ENCODE measurements around the gene GRIN2A. TPM values are rescaled to one million over a fixed set of nuclear protein-coding genes. Genes with fewer than 3 reads are reported as not detected.

Gene GRIN2A
- polyA plus RNA-seq, 1 donor from 2014 or later = 0.11 TPM

DNA sequence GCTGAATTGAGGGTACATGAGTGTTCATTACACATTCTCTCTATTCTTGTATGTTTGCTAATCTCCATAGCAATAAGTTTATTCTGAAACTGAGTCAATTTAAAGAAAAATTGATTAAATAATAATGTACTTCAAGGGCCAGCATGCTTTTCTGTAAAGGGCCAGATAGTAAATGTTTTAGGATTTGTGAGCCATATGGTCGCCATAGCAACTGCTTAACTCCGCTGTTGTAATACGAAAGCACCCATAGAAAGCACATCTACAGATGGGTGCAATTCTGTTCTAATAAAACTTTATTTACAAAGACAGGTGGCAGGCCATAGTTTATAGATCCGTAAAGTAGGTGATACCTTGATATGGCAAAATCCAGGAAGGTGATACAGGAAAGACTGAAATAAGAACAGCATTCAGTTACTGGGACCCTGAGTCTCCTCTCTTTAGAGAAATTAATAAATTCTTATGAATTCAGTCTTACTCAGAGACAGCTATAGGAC lies 36.6 kb downstream of the GRIN2A start:
- TF ChIP-seq RAD21 (conservative IDR thresholded peaks at IDR 0.05) (no peak), EP300 (conservative IDR thresholded peaks at IDR 0.05; ENCODE audit: poor library complexity, severe bottlenecking) (no peak), SMC3 (conservative IDR thresholded peaks at IDR 0.05; ENCODE audit: poor library complexity) (no peak), EZH2 (IDR thresholded peaks at IDR 0.05; ENCODE audit: borderline replicate concordance, insufficient read depth, low read length, poor library complexity, severe bottlenecking) (no peak), TAF1 (IDR thresholded peaks at IDR 0.05; ENCODE audit: low read depth) (no peak), MXI1 (conservative IDR thresholded peaks at IDR 0.05; ENCODE audit: poor library complexity, severe bottlenecking) (no peak), POLR2AphosphoS5 (IDR thresholded peaks at IDR 0.05) (no peak)
- TF ChIP-seq, protein P1, sequence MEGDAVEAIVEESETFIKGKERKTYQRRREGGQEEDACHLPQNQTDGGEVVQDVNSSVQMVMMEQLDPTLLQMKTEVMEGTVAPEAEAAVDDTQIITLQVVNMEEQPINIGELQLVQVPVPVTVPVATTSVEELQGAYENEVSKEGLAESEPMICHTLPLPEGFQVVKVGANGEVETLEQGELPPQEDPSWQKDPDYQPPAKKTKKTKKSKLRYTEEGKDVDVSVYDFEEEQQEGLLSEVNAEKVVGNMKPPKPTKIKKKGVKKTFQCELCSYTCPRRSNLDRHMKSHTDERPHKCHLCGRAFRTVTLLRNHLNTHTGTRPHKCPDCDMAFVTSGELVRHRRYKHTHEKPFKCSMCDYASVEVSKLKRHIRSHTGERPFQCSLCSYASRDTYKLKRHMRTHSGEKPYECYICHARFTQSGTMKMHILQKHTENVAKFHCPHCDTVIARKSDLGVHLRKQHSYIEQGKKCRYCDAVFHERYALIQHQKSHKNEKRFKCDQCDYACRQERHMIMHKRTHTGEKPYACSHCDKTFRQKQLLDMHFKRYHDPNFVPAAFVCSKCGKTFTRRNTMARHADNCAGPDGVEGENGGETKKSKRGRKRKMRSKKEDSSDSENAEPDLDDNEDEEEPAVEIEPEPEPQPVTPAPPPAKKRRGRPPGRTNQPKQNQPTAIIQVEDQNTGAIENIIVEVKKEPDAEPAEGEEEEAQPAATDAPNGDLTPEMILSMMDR (IDR thresholded peaks at IDR 0.05; ENCODE audit: poor library complexity, severe bottlenecking) = no peak
- TF ChIP-seq, protein P2, sequence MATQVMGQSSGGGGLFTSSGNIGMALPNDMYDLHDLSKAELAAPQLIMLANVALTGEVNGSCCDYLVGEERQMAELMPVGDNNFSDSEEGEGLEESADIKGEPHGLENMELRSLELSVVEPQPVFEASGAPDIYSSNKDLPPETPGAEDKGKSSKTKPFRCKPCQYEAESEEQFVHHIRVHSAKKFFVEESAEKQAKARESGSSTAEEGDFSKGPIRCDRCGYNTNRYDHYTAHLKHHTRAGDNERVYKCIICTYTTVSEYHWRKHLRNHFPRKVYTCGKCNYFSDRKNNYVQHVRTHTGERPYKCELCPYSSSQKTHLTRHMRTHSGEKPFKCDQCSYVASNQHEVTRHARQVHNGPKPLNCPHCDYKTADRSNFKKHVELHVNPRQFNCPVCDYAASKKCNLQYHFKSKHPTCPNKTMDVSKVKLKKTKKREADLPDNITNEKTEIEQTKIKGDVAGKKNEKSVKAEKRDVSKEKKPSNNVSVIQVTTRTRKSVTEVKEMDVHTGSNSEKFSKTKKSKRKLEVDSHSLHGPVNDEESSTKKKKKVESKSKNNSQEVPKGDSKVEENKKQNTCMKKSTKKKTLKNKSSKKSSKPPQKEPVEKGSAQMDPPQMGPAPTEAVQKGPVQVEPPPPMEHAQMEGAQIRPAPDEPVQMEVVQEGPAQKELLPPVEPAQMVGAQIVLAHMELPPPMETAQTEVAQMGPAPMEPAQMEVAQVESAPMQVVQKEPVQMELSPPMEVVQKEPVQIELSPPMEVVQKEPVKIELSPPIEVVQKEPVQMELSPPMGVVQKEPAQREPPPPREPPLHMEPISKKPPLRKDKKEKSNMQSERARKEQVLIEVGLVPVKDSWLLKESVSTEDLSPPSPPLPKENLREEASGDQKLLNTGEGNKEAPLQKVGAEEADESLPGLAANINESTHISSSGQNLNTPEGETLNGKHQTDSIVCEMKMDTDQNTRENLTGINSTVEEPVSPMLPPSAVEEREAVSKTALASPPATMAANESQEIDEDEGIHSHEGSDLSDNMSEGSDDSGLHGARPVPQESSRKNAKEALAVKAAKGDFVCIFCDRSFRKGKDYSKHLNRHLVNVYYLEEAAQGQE (IDR thresholded peaks at IDR 0.05; ENCODE audit: borderline replicate concordance) = no peak
- H3K79me2 ChIP-seq (replicated peaks; ENCODE audit: insufficient read depth, low read length) = no peaks in the 10 kb centered on the region
- no peaks in the 10 kb centered on the region for H3K36me3 ChIP-seq (ENCODE audit: insufficient read depth, low read length)

DNA sequence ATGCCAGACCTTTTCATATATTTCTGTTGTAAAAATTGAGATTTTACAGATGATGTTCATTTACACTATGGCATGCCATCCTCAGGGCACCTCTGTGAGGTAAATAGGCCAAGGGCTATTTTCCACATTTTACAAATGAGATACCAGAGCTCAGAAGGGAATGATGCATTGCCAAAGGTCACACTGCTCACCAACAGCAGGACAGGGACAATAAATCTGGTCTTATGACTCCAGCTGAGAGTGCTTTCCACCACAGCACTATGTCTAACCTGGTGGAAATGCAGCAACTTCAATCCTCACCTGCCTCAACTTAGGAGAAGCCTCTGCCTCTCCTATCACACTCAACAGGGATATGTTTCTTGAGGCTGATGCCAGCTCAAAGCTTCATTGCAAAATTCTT lies 40.6 kb downstream of the GRIN2A start:
- Histone ChIP-seq H3K4me2 (ENCODE audit: low read length) (no peak overlapping the region), H4K20me1 (ENCODE audit: insufficient read depth) (no peaks in the 10 kb centered on the region), H3K9me3 (ENCODE audit: low read length) (no peaks in the 10 kb centered on the region), H3K27ac (ENCODE audit: low read length) (no peak overlapping the region), H3F3A (ENCODE audit: insufficient read depth, low read length, poor library complexity, severe bottlenecking) (no peaks in the 10 kb centered on the region), H3K9me2 (ENCODE audit: insufficient read depth, low read length) (no peaks in the 10 kb centered on the region), H3K9ac (ENCODE audit: low read length) (no peak overlapping the region), H3K36me3 (ENCODE audit: insufficient read depth, low read length) (no peaks in the 10 kb centered on the region), H3K4me3 (ENCODE audit: low read length) (no peak overlapping the region), H2AFZ (ENCODE audit: low read depth, low read length) (no peak overlapping the region), H3K27me3 (ENCODE audit: insufficient read depth, low read depth, low read length) (no peaks in the 10 kb centered on the region), H3K79me2 (replicated peaks; ENCODE audit: insufficient read depth, low read length) (no peaks in the 10 kb centered on the region)
- TF ChIP-seq, protein P2 (IDR thresholded peaks at IDR 0.05; ENCODE audit: borderline replicate concordance) = no peak
- TF ChIP-seq, protein P1 (IDR thresholded peaks at IDR 0.05; ENCODE audit: poor library complexity, severe bottlenecking) = no peak
- no peak for TF ChIP-seq POLR2AphosphoS5 (IDR thresholded peaks at IDR 0.05)
- no peak for TF ChIP-seq TAF1 (IDR thresholded peaks at IDR 0.05; ENCODE audit: low read depth)

More for the DNA sequence above, 36.6 kb downstream of the GRIN2A start:
- Histone ChIP-seq H3K27me3 (ENCODE audit: insufficient read depth, low read depth, low read length) (no peaks in the 10 kb centered on the region), H3K4me3 (ENCODE audit: low read length) (no peak overlapping the region), H3K9ac (ENCODE audit: low read length) (no peak overlapping the region), H2AFZ (ENCODE audit: low read depth, low read length) (no peak overlapping the region), H3F3A (ENCODE audit: insufficient read depth, low read length, poor library complexity, severe bottlenecking) (no peaks in the 10 kb centered on the region), H3K9me2 (ENCODE audit: insufficient read depth, low read length) (no peaks in the 10 kb centered on the region), H3K9me3 (ENCODE audit: low read length) (no peaks in the 10 kb centered on the region), H3K27ac (ENCODE audit: low read length) (no peak overlapping the region), H4K20me1 (ENCODE audit: insufficient read depth) (no peaks in the 10 kb centered on the region), H3K4me2 (ENCODE audit: low read length) (no peak overlapping the region)
